Osteoblast (primary cell): ENCODE measurements around the gene LRRC74A. TPM values are rescaled to one million over a fixed set of nuclear protein-coding genes. Genes with fewer than 3 reads are reported as not detected.

Experiments used
- DNase-seq: peaks from one replicate; pipeline ENCODE4 v3.0.0; 2011; ENCODE audit warnings: low spot score, mixed read lengths; ENCODE audit not compliant: insufficient read length; ENCODE audit errors: missing footprints
- H2AFZ ChIP-seq: 2 replicates; pipeline ENCODE4 v1.6.0; 2011; ENCODE audit warnings: mild to moderate bottlenecking, low read length
- H3K27ac ChIP-seq: 2 replicates; pipeline ENCODE4 v1.5.1; 2011; ENCODE audit warnings: mild to moderate bottlenecking, low read depth, low read length, moderate library complexity
- H3K27me3 ChIP-seq: 2 replicates; pipeline ENCODE4 v1.6.0; 2012; ENCODE audit warnings: mild to moderate bottlenecking, control low read depth, inconsistent platforms, low read length, moderate library complexity; ENCODE audit not compliant: insufficient read depth
- H3K36me3 ChIP-seq: 2 replicates; pipeline ENCODE4 v1.5.1; 2011; ENCODE audit warnings: mild to moderate bottlenecking, low read length, control low read depth, moderate library complexity; ENCODE audit not compliant: insufficient read depth
- H3K4me1 ChIP-seq: 2 replicates; pipeline ENCODE4 v1.5.1; 2011; ENCODE audit warnings: mild to moderate bottlenecking, low read length, control low read depth, moderate library complexity; ENCODE audit not compliant: insufficient read depth
- H3K4me2 ChIP-seq: 2 replicates; pipeline ENCODE4 v1.6.0; 2011; ENCODE audit warnings: mild to moderate bottlenecking, low read length; ENCODE audit not compliant: insufficient read depth
- H3K4me3 ChIP-seq: fragments of 200-600 bp; sonication (generic); 3 replicates; pipeline ENCODE4 v1.5.1; 2012; ENCODE audit warnings: mild to moderate bottlenecking, low read length, inconsistent platforms; ENCODE audit not compliant: insufficient read depth
- H3K79me2 ChIP-seq: 2 replicates; pipeline ENCODE4 v1.6.0; 2012; ENCODE audit warnings: mild to moderate bottlenecking, low read length, control low read depth, inconsistent platforms; ENCODE audit not compliant: insufficient read depth
- H3K9me3 ChIP-seq: 2 replicates; pipeline ENCODE4 v1.5.1; 2011; ENCODE audit warnings: low read depth, low read length, control low read depth
- H4K20me1 ChIP-seq: 2 replicates; pipeline ENCODE4 v1.6.0; 2012; ENCODE audit warnings: mild to moderate bottlenecking, low read length, control low read depth; ENCODE audit not compliant: insufficient read depth
- CTCF ChIP-seq: IDR thresholded peaks from 2 replicates; pipeline ENCODE4 v1.5.1; 2011; ENCODE audit warnings: mild to moderate bottlenecking, low read depth, low read length, moderate library complexity; ENCODE audit errors: extremely low read depth
- total RNA-seq: library from RNA; depleted of rRNA; stranded (reverse); fragments of >200 nt; gene quantifications from 2 replicates; pipeline ENCODE4 v1.2.3, GENCODE V29; 2012

The LRRC74A gene
- total RNA-seq, 1 donor: not detected

- H3K4me2 ChIP-seq: no peak overlapping the region
- no peaks in the 10 kb centered on the region for H3K79me2 ChIP-seq
- H4K20me1 ChIP-seq: no peaks in the 10 kb centered on the region
- peaks cover 42% of the 10 kb centered on the region for H3K4me1 ChIP-seq
- TF ChIP-seq CTCF: no peak
- no peak for DNase-seq
- H2AFZ ChIP-seq: no peak overlapping the region
- H3K36me3 ChIP-seq: no peaks in the 10 kb centered on the region
- no peaks in the 10 kb centered on the region for H3K9me3 ChIP-seq
- H3K27ac ChIP-seq: no peak overlapping the region
- no peaks in the 10 kb centered on the region for H3K27me3 ChIP-seq
- H3K4me3 ChIP-seq: no peak overlapping the region
These were observed 90.0 kb downstream of the LRRC74A start for GRCh38 chr14:76916040-76916715.

GRCh38 chr14:76917158-76917596, 91.0 kb downstream of the LRRC74A start:
- Histone ChIP-seq H3K4me3 (no peak overlapping the region), H3K36me3 (no peaks in the 10 kb centered on the region), H3K27ac (peak overlapping the region; percentile 98), H4K20me1 (no peaks in the 10 kb centered on the region), H3K4me1 (peaks cover 42% of the 10 kb centered on the region), H3K4me2 (no peak overlapping the region), H2AFZ (peak overlapping the region; percentile 70), H3K27me3 (no peaks in the 10 kb centered on the region), H3K9me3 (no peaks in the 10 kb centered on the region), H3K79me2 (no peaks in the 10 kb centered on the region)
- peak; percentile 91 for DNase-seq
- TF ChIP-seq CTCF: peak; percentile 84

GRCh38 chr14:76917745-76918255, 91.6 kb downstream of the LRRC74A start:
- Histone ChIP-seq H3K27me3 (no peaks in the 10 kb centered on the region), H3K4me3 (peak overlapping the region; percentile 24), H3K4me2 (peak overlapping the region; percentile 68), H4K20me1 (no peaks in the 10 kb centered on the region), H2AFZ (peak overlapping the region; percentile 48), H3K4me1 (peaks cover 42% of the 10 kb centered on the region), H3K36me3 (no peaks in the 10 kb centered on the region), H3K27ac (peak overlapping the region; percentile 98), H3K79me2 (no peaks in the 10 kb centered on the region), H3K9me3 (no peaks in the 10 kb centered on the region)
- no peak for TF ChIP-seq CTCF
- peak; percentile 42 for DNase-seq

- H2AFZ ChIP-seq: peak overlapping the region; percentile 48
- H3K79me2 ChIP-seq: no peaks in the 10 kb centered on the region
- H3K4me3 ChIP-seq: peak overlapping the region; percentile 24
- H3K36me3 ChIP-seq: no peaks in the 10 kb centered on the region
- peak; percentile 93 for DNase-seq
- H3K27me3 ChIP-seq: no peaks in the 10 kb centered on the region
- H3K9me3 ChIP-seq: no peaks in the 10 kb centered on the region
- TF ChIP-seq CTCF: no peak
- H3K4me1 ChIP-seq: peaks cover 41% of the 10 kb centered on the region
- H3K27ac ChIP-seq: peak overlapping the region; percentile 98
- H4K20me1 ChIP-seq: no peaks in the 10 kb centered on the region
- H3K4me2 ChIP-seq: peak overlapping the region; percentile 68
These were observed 92.1 kb downstream of the LRRC74A start for GRCh38 chr14:76918256-76918781.
